HG02840 (cell line): ENCODE measurements around the gene KSR2.
"Not testable (repeated sequence)": the region's sequence is repeated elsewhere in the genome, so short reads cannot be mapped to it uniquely, and the experiment has no call there.

Experiments used
- ATAC-seq: cut with Tn5 transposase; IDR thresholded peaks from one replicate; pipeline ENCODE4 v1.9.1; 2021; ENCODE audit warnings: mild to moderate bottlenecking, moderate library complexity, moderate number of reproducible peaks; ENCODE audit not compliant: unreplicated experiment, low FRiP score

Gene KSR2

DNA sequence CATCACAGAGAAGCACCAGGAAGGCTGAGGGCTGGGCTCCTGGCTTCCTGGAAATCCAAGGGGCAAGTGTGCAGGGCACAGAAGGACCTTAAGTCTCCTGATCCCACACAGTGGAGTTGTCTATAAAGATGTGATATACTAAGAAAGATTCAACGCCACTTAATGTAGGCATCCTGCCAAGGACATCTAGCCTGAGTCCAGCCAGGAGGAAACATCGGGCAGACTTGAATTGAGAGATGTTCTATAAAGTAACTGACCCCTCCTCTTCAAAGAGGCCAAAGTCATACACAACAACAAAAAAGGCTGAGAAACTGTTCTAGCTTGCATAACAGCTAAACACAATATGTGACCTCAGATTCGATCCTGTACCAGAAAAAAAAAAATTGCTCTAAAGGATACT, 307.9 kb downstream of the KSR2 start:
- no peak for ATAC-seq

DNA sequence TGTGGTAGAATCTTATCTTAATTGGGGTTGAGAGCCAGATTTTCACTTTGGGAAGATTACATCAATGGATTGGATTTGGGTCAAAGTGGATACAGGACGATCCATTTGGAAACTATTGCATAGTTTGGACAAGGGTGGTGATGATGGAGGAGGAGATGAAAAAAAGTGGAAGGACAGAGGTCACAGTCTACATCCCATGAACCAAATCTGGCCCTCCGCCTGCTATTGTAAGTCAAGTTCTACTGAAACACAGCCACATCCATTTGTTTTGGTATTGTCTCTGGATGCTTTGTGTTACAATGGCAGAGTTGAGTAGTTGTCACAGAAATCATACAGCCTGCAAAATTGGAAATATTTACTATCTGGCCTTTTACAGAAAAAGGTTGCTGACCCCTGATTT, 310.6 kb downstream of the KSR2 start:
- no peak for ATAC-seq

- no peak for ATAC-seq
Measured at GRCh38 chr12:117649796-117650195, 319.0 kb downstream of the KSR2 start.

- no peak for ATAC-seq
Measured at GRCh38 chr12:117646520-117646919, 322.3 kb downstream of the KSR2 start.

- no peak for ATAC-seq
Measured at GRCh38 chr12:117645473-117645872, 323.3 kb downstream of the KSR2 start.

GRCh38 chr12:117643971-117644370, 324.8 kb downstream of the KSR2 start:
- no peak for ATAC-seq

DNA sequence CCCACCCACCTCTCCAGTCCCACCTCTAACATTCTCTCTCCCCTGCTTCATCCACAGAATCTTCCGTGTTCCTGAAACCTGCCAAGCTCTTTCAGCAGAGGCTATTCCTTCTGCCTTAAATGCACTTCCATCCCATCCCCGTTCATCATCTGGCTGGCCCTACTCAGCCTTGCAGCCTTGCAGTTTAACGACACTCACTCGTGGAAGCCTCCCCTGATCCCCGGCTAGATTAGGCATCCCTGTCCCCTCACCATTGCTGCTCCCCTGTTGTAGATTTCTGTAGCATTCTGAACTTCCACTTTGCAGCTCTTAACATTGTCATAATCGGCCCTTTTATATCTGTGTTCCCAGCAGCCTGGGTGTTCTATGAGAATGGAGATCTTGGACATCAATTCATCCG, 326.9 kb downstream of the KSR2 start:
- ATAC-seq: no peak

GRCh38 chr12:117640511-117640910, 328.3 kb downstream of the KSR2 start:
- no peak for ATAC-seq

GRCh38 chr12:117629454-117629853, 339.3 kb downstream of the KSR2 start:
- ATAC-seq: no peak

DNA sequence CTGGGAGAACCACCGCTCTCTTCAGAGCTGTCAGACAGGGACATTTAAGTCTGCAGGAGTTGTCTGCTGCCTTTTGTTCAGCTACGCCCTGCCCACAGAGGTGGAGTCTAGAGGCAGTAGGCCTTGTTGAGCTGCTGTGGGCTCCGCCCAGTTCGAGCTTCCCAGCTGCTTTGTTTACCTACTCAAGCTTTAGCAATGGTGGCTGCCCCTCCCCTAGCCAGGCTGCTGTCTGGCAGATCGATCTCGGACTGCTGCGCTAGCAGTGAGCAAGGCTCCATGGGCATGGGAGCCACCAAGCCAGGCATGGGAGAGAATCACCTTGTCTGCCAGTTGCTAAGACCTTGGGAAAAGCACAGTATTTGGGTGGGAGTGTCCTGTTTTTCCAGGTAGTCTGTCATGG, 340.1 kb downstream of the KSR2 start:
- not testable (repeated sequence) for ATAC-seq

DNA sequence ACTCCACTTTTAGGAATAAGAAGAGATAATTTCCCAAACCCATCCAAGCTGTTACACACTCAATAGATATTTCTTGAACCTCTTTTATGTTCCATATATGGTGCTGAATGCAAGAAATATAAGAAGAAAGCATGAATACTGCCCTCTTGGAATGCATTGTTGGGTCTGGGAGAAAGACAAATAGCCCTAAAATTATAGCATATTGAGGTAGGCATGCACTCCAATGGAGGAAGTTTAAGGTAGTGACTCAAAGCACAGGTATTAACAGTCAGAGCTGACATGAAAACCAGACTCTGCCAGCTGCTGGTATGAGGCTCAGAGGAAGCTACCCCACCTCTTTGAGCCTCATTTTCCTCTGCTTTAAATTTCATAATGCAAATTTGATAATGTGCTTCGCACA, 346.0 kb downstream of the KSR2 start:
- ATAC-seq: no peak

DNA sequence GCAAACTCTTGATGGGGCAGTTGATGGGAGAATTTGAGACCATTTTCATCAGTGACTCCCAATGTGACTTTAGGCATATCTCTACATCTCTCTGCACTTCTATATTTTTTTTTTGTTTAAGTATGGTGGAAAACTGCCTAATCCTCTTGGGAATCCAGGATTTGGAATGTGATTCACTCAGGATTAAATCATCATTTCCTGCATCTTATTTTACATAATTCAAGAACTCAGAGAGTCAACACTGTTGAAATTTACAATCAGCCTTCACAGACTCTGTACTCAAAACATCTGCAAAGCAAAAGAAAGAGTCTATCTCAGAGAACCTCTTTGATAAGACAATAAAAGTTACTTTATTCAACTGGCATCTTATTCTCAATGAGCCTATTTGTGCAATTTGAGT, 346.7 kb downstream of the KSR2 start:
- ATAC-seq: no peak

DNA sequence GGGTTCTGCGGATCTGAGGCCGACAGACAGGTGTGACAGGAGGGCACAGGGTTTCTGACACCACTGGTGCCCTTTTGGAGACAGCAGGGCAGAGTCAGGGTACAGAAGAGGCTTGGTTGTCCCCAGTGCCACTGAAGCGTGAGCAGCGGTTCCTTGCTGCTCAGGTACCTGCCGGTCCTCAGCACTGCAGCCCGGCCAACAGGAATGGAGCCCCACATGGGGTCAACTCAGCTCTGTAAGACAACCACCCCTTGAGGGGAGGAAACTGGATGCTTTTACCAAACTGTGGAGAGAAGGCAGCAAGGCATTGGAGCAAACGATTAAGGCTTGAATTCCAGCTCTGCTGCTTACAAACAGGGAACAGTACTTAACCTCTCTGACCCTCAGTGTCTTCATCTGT, 361.0 kb downstream of the KSR2 start:
- ATAC-seq: no peak

DNA sequence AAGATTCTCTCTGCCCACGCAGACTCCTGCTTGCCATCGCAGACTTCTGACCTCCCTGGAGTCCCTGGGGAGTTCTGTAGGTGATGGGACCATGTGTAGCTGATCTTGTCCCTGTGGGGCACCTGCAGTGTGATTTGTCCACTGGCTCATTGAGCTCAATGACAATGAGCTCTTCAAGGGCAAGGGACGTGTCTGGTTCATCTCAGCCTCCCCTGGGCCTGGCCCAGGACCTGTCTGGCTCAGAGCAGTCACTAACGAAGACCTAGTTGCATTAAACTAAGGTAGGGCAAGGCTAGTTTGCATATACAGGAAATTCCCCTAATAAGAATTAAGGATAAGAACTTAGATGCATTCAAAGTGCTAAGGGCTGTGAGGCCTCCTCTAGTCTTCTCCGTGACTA, 361.8 kb downstream of the KSR2 start:
- no peak for ATAC-seq

- ATAC-seq: no peak
Measured at GRCh38 chr12:117606024-117606423, 362.8 kb downstream of the KSR2 start.

- no peak for ATAC-seq
Measured at GRCh38 chr12:117603316-117604113, 365.3 kb downstream of the KSR2 start.

GRCh38 chr12:117599849-117600248, 368.9 kb downstream of the KSR2 start:
- ATAC-seq: no peak

- no peak for ATAC-seq
Measured at GRCh38 chr12:117596968-117597367, 371.8 kb downstream of the KSR2 start.

DNA sequence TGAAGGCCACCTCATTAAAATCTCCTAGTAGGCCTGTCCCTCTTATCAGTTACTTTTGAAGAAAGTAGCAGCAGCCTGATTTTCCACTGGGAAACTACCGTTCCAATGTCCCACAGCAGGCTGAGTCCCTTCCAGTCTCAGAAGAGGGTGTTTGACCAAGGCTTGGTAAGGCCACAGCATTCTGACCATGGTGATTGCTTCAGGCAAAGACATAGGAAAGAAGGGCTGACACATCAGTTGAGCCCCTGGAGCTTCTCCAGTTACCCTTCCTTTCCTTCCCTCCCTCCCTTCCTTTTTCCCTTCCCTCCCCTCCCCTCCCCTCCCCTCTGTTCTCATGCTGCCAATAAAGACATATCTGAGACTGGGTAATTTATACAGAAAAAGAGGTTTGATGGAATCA, 373.0 kb downstream of the KSR2 start:
- ATAC-seq: no peak

DNA sequence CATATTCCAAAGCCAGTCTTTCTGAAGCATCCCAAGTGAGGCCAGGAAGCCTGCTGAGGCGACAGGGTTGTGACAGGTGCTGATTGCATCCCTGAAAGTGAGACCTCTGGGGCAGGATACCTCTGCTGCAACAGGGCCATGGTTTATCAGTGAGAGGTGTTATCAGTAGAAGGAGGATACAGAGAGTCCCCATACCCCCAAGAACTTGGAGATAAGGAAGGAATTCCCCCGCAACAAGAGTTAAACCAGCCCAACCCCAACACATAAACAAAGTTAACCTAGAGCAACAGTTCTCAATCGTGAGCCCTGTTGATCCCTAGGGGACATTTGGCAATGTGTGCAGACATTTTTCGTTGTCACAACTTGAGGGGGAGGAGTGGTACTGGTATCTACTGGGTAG, 374.3 kb downstream of the KSR2 start:
- no peak for ATAC-seq

- ATAC-seq: no peak
Measured at GRCh38 chr12:117593815-117594400, 374.9 kb downstream of the KSR2 start.

- no peak for ATAC-seq
Measured at GRCh38 chr12:117592588-117593305, 376.0 kb downstream of the KSR2 start.
